Mucosa of stomach (tissue), 1 donor: ENCODE data around the gene SAP30L.

Experiments
- H3K27me3 ChIP-seq: one replicate; pipeline ENCODE4 v1.7.0; 2013; ENCODE audit warnings: mild to moderate bottlenecking, low read length; ENCODE audit not compliant: control insufficient read depth, insufficient read depth
- H3K36me3 ChIP-seq: one replicate; pipeline ENCODE4 v1.7.0; 2013; ENCODE audit warnings: low read length; ENCODE audit not compliant: control insufficient read depth, insufficient read depth
- H3K4me1 ChIP-seq: one replicate; pipeline ENCODE4 v1.7.0; 2013; ENCODE audit warnings: mild to moderate bottlenecking, low read length; ENCODE audit not compliant: control insufficient read depth, insufficient read depth
- H3K4me3 ChIP-seq: one replicate; pipeline ENCODE4 v1.7.0; 2013; ENCODE audit warnings: low read length
- H3K9ac ChIP-seq: one replicate; pipeline ENCODE4 v1.7.0; 2013; ENCODE audit warnings: mild to moderate bottlenecking, low read length, moderate library complexity
- H3K9me3 ChIP-seq: one replicate; pipeline ENCODE4 v1.7.0; 2013; ENCODE audit warnings: mild to moderate bottlenecking, low read length, moderate library complexity; ENCODE audit not compliant: control insufficient read depth
- donor health status: Pancreatic carcinoma.

The SAP30L gene

DNA sequence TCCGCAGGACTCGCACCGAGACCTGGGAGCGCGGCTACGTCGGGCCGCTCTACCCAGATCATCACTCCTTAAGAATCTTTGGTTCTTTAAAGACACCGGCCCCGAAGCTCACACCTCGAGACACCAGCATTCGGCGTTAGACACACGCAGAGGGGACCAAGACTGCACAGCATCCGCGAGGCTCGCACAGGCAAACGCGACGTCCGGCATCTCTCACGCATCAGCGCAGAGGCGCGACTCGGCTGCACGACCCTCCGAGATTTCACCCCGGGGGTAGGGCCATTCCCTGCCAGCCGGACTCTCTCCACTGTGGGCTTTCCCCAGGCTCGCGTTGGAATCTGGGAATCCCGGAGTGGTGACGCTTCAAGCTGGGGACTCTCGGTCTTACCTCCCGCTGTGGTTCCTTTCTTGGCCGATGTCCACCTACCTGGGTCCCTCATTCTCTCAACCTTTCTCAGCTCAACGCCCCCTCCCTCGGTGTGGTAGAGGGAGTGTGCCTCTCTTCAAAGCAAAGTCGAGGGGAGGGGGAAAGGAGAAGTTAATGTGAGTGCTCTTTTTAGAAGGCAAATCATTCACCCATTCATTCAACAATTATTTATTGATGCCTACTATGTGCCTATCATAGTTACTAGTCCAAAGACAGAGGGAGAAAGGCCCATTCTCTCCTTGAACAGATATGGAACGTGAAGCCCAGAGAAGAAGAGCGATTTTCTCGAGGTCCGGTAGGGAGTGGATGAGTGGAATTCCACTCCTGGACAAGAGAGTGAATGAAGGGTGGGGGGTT, 33.6 kb downstream of the SAP30L start:
- H3K9ac ChIP-seq, result no peak overlapping the region
- peaks cover 36% of the 10 kb centered on the region for H3K4me1 ChIP-seq
- H3K4me3 ChIP-seq, result no peak overlapping the region
- peaks cover 100% of the 10 kb centered on the region for H3K27me3 ChIP-seq
- no peaks in the 10 kb centered on the region for H3K36me3 ChIP-seq
- no peaks in the 10 kb centered on the region for H3K9me3 ChIP-seq

DNA sequence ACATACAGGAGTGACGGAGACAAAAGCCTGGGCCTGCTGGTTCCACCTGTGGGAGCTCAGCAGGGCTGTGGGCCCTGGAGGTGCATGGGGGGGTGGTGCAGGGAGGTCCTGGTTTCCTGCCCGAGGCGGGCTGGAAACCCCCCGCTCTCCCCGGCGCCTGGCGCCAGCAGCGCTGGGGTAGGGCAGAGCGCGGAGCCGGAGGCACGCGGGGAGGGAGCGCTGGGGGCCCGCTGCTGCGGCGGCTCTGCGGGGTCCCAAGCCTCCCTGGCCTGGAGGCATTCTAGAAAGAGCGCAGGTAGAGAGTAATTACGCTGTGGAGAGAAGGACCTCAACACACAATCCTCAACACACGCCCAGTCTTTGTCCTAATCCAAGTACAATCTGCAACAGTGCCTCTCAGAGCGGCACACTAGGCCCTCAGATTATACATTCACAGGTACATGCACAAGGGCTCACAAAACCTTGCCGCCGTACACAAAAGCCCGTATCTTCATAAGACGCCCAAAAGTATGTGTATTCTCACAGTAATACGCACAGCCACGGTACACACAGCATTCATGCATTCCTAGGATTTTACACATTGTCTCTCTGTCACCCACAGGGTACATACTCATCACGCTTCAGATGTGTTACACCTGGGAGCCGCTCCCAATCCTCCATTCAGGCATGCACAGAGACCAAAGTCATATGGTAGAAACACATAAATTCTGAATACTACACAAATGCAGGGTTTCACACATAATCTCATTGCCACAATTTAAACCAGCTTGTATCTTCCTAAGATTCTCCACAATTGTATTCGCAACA, 34.4 kb downstream of the SAP30L start:
- Histone ChIP-seq H3K9ac (no peak overlapping the region), H3K4me1 (peaks cover 37% of the 10 kb centered on the region), H3K36me3 (no peaks in the 10 kb centered on the region), H3K4me3 (no peak overlapping the region), H3K27me3 (peaks cover 100% of the 10 kb centered on the region), H3K9me3 (no peaks in the 10 kb centered on the region)

DNA sequence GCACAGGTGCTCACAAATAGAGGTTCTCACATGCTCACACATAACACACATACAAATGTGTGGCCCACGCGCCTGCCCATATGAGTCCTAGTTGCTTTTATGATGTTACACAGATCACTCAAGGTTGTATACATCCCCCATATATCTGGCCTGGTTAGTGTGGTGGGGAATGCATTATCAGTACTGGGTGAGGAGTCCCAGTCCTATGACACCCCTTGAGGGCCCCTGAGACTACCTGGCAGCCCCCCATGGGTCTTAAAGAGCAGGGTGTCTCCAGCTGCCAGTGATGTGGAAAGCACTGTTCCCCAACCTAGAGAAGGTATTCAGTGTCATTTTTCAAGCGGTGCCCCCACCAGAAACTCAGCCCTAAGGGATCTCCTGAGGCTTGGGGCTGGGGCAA, 35.0 kb downstream of the SAP30L start:
- Histone ChIP-seq H3K27me3 (peaks cover 100% of the 10 kb centered on the region), H3K4me3 (no peak overlapping the region), H3K9me3 (no peaks in the 10 kb centered on the region), H3K4me1 (peaks cover 33% of the 10 kb centered on the region), H3K36me3 (no peaks in the 10 kb centered on the region), H3K9ac (no peak overlapping the region)

DNA sequence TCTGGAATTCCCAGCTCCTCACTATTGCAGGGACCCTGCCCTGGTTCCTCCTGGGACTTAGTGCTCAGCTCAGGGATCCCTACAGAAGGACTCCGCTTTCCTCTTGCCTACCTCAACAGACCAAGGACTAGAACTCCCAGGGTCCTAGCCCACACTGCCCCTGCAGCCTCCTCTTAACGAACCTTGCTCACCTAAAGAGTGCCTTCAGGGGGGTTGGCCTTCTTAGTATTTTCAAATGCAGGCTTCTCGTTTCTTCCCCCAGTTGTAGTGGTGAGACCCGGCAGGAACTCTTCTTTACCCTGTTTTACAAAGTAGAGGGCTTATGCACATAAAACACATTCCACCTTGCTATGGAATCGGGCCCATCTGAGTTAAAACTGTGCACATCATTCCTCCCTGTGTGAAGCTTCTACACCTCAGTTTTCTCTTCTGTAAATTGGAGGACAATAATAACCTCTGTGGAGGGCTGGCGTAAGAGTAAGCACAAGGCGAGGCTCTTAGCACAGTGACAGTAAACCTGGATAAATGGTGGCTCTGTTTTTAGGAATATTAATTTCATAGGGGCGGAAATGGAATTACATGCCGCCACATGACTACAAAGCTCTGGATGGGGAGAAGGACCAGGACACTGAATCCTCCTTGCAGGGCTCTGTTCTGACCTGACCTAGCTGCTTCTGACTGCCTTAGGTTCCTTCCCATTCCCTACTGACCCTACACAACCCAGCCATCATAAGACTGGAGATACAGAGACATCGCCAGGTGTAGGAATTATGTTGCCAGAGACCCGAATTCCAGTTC, 36.0 kb downstream of the SAP30L start:
- Histone ChIP-seq H3K27me3 (peaks cover 100% of the 10 kb centered on the region), H3K4me1 (peaks cover 26% of the 10 kb centered on the region), H3K4me3 (no peak overlapping the region)

DNA sequence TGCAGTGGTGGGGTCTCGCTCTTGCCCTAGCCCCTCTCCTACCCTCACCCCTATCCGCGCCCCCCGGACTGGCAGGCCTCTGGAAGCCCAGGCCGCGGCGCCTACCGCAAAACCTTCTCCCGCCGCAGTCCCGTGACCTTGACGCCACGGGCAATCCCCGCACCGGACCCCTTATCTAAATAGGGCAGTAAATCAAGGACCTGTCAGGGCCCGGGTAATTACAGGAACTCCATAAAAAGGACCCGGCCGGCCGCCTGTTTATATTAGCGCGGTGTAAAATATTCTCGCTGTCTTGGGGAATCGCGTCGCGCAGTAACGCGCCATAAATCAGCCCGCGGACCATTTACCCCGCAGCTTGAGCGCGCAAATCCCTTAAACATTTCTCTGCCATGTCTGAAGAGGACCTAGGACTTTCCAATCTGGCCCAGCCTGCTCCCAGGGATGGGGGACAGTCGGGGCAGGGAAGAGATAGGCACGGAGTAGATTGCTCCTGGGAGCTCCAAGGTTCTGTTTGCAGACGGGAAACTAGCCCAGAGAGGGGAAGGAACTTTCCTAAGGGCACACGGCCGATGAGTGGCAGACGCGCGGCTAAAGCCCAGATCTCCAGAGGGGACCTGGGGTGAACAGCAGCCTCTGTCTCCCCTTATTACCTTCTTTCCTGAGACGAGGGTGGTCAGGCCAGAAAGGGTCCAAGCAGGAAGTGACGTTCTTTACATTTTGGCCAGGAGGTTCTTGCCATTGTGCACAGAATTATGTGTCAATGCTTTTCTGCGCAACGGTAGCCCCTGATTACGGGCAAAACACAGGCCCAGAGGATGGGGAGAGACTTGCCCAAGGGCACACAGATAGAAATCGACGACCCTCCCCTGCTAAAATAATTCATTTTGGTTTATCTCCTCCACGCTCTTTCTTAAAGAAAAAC, 37.0 kb downstream of the SAP30L start:
- no peaks in the 10 kb centered on the region for H3K9me3 ChIP-seq
- no peak overlapping the region for H3K9ac ChIP-seq
- no peak overlapping the region for H3K4me3 ChIP-seq
- H3K4me1 ChIP-seq, result peaks cover 16% of the 10 kb centered on the region
- peaks cover 100% of the 10 kb centered on the region for H3K27me3 ChIP-seq
- no peaks in the 10 kb centered on the region for H3K36me3 ChIP-seq

More for the DNA sequence above, 36.0 kb downstream of the SAP30L start:
- Histone ChIP-seq H3K9me3 (no peaks in the 10 kb centered on the region), H3K36me3 (no peaks in the 10 kb centered on the region), H3K9ac (no peak overlapping the region)

DNA sequence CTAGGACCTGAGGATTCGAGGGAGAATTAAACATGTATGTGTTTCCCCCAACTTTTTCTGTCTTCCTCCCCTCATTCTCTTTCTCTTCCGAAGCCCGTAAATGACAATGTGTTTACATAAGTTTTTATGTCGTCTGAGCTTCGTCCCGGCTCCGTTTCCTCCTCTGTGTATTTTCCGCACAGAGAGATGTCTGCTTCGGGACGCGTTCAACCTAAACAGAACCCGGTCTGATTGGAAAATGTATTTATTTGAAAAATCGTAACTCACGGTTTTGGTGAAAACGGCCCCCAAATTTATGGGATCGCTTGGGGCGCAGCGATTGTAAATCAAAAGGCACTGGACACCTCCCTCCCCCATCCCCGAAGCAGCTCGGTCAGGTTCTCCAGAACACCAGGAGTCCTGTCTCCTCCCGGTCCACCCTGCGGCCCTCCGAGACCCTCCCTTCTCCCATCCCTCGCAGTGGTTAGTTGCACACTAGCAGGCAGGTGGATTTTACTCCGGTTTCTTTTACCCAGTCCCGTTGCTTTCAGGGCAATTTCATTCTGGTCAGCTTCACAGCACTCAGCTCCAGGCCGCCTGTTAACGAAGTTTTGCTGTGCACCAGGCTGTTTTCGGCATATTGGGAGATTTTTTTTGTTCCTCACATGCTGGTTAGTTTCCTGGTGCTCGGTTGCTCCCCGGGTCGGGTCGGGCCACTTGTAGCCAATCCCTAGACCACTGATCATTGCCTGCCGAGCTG, 38.0 kb downstream of the SAP30L start:
- Histone ChIP-seq H3K36me3 (no peaks in the 10 kb centered on the region), H3K4me3 (no peak overlapping the region), H3K9me3 (no peaks in the 10 kb centered on the region), H3K4me1 (peaks cover 10% of the 10 kb centered on the region), H3K9ac (no peak overlapping the region), H3K27me3 (peaks cover 94% of the 10 kb centered on the region)

DNA sequence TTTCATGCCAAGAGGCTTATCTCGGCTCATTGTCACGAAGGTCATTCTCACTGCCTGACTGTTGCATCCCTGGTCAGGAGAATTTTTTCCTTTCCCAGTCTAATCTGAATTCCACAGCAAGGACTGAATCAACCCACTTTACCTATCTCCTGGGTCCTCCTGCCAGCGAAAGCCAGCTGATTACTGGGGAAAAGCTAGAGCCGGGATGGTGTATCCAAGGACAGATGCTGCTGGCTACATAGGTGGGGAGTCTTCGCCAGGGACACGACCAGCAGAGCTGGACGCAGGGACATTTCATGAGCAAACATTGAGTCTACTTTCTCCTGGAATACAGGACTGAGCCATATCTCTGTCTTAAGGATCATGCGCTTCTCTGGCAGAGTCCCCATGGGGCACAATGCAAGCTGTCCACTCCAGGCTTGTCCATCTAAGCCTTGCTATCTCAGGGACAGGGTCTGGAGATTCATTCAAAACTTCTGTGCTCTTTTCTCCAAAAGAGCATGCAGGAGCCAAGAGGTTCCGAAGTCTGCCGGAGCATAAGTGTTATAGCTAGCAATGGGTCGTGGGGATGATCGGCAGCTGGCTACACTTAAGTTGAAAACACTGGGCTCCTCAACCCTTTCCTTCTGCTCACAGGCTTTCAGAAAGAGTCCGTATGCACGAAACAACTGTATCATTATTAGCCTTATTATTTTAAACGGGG, 38.7 kb downstream of the SAP30L start:
- H3K4me3 ChIP-seq, result no peak overlapping the region
- no peak overlapping the region for H3K9ac ChIP-seq
- H3K9me3 ChIP-seq, result no peaks in the 10 kb centered on the region
- peaks cover 90% of the 10 kb centered on the region for H3K27me3 ChIP-seq
- peaks cover 6% of the 10 kb centered on the region for H3K4me1 ChIP-seq
- H3K36me3 ChIP-seq, result no peaks in the 10 kb centered on the region

DNA sequence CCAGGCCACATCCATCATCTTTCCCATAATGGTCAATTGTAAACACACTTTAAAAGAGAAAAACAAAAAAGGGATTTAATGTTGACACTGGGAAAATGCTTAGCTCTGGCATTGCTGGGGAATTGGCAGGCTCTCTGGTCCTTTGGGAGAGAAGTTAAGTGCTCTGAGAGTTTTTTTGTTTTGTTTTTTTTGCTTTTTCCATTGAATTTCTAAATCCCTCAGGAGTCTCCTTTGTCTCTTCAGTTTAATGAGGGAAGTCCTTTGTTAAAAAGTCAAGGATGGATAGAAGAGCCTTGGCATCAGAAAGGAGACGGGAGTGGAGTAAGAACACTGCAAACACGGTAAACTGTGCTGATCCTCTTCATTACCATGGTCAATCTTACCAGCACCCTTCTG, 39.3 kb downstream of the SAP30L start:
- Histone ChIP-seq H3K36me3 (no peaks in the 10 kb centered on the region), H3K27me3 (peaks cover 84% of the 10 kb centered on the region), H3K9me3 (no peaks in the 10 kb centered on the region), H3K9ac (no peak overlapping the region), H3K4me3 (no peak overlapping the region), H3K4me1 (peaks cover 6% of the 10 kb centered on the region)

DNA sequence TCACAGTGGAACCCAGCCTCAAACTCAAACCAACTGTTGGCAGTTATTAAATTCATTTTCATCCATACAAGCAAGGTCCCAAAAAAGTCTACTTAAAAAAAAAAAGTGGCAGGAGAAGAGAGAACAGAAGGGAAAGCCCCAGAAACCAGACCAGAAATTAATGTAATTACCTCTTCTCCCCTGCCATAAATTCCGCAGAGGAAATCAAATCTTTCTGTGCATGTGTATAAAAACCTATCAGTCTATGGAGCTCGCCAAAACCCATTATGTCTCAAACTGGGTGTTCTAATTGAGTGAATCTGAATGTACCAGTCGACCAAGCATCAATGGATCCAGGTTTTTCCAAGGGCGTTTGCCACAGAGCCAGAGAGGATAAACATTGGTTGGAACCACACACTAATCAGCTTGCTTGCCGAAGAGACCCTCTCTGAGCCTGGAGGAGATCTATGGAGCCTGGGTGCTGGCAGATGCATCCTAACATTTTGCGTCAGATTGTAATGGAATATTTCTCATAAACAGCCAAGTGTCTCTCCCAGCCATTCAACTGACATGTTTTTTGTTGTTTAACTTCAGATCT, 40.1 kb downstream of the SAP30L start:
- no peaks in the 10 kb centered on the region for H3K9me3 ChIP-seq
- H3K27me3 ChIP-seq, result peaks cover 76% of the 10 kb centered on the region
- no peaks in the 10 kb centered on the region for H3K36me3 ChIP-seq
- no peak overlapping the region for H3K4me3 ChIP-seq
- no peak overlapping the region for H3K9ac ChIP-seq
- H3K4me1 ChIP-seq, result peaks cover 6% of the 10 kb centered on the region

DNA sequence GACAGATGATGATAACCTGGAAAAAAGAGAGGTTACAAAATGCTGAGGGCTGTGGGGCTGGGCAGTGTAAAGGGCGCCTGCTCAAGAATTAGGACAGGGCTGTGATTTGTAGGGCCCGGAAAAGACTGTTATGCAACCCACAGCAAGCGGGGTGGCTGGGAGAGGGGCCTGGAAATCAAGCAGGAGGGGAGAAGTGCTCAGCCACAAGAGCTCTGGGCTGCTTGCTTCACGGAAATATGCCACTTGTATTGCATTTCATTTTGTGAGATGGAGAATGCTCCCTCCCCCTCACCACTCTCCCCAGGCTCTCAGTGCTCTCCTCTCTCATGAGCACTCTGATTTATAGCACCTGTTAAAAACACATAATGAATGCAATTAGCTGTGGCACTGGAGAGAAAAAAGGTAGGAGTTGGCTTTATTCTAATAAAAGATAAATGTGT, 40.6 kb downstream of the SAP30L start:
- Histone ChIP-seq H3K4me1 (peaks cover 6% of the 10 kb centered on the region), H3K9ac (no peak overlapping the region), H3K27me3 (peaks cover 70% of the 10 kb centered on the region), H3K36me3 (no peaks in the 10 kb centered on the region), H3K9me3 (no peaks in the 10 kb centered on the region), H3K4me3 (no peak overlapping the region)
